ENCODE data around the gene RNU7-1. TPM values are rescaled to one million over a fixed set of nuclear protein-coding genes. Genes with fewer than 3 reads are reported as not detected.

The RNU7-1 gene
- total RNA-seq = not detected in 2 replicates

DNA sequence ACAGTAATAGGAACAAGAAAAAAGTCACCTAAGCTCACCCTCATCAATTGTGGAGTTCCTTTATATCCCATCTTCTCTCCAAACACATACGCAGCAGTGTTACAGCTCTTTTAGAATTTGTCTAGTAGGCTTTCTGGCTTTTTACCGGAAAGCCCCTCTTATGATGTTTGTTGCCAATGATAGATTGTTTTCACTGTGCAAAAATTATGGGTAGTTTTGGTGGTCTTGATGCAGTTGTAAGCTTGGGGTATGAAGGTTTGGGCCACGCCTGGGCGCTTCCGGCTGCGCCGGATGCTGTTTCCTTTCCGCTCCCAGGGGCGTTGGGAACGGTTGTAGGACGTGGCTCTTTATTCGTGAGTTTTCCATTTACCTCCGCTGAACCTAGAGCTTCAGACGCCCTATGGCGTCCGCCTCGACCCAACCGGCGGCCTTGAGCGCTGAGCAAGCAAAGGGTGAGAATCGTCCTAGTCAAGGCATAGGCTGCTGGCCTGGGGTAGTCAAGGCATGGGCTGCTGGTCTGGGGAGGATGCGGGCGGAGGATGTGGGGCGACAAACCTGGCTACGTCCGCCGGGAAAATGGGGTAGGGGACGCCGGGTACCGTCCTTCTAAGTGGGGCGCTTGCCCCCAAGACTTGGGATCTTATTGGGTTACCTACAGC, at the start of gene RNU7-1, which contains the start of gene C12orf57:
TSS of gene RNU7-1 (plus strand) at position 95 of the 659 bp plus-strand sequence.
TSS of gene C12orf57 (plus strand) at position 301 of the 659 bp plus-strand sequence. CDS start at position 401, 100 bp downstream.

GRCh38 chr12:6904280-6905276, 39.0 kb upstream of the RNU7-1 start, which contains the start of gene LRRC23:
LRRC23 (plus strand) TSS chr12:6904822; CDS start chr12:6905634, 812 bp downstream.

GRCh38 chr12:6914246-6914946, 29.2 kb upstream of the RNU7-1 start, which contains the start of gene ENO2:
ENO2 (plus strand) TSS chr12:6914580; CDS start chr12:6915833, 1,253 bp downstream.

GRCh38 chr12:6927379-6928021, 16.1 kb upstream of the RNU7-1 start, which contains the start of gene ATN1:
ATN1 (plus strand) TSS chr12:6927959; CDS start chr12:6934002, 6,043 bp downstream.

DNA sequence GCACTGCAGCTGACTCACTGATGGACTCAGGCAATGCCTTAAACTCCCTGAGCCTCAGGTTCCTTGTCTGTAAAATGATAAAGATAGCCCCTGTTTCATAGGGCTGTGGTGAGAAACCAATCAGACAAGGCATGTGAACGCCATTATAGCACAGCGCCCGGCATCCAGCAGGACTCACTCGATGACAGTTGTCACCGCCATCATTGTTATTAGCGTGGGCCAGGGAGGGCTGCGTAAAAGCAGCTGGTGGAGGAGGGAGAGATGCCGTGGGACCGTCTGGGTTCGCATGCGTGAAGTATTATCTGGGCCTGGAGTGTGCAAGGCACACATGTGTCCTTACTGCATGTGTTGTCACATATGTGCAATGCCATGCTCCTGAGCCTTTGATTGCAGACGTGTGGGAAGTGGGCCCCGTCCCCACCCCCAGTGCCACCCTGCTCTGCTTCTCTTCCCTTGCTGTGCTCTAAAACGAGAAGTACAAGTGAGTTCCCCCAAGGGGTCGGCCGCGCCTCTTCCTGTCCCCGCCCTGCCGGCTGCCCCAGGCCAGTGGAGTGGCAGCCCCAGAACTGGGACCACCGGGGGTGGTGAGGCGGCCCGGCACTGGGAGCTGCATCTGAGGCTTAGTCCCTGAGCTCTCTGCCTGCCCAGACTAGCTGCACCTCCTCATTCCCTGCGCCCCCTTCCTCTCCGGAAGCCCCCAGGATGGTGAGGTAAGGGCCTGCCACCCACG, 7.4 kb downstream of the RNU7-1 start, which contains the start of gene PTPN6:
TSS of gene PTPN6 (plus strand) at position 546 of the 730 bp plus-strand sequence. CDS start at position 703, 157 bp downstream.

Other genes starting within 250 kb of the RNU7-1 start
- not detected in 2 replicates for gene PIANP, start 243.0 kb upstream of the RNU7-1 start, total RNA-seq
- 27.8 and 75.8 TPM in 2 replicates for gene COPS7A, start 219.8 kb upstream of the RNU7-1 start, total RNA-seq
- 75.8 and 151 TPM in 2 replicates for gene MLF2, start 190.7 kb upstream of the RNU7-1 start, total RNA-seq
- gene PTMS, start 177.5 kb upstream of the RNU7-1 start, total RNA-seq = 50.5 and 163 TPM in 2 replicates
- 0.13 and 0.16 TPM in 2 replicates for gene LAG3, start 171.3 kb upstream of the RNU7-1 start, total RNA-seq
- gene CD4, start 154.3 kb upstream of the RNU7-1 start, total RNA-seq = not detected in 2 replicates
- 0.50 and 1.5 TPM in 2 replicates for gene GPR162, start 122.0 kb upstream of the RNU7-1 start, total RNA-seq
- 10.4 and 30.2 TPM in 2 replicates for gene P3H3, start 115.4 kb upstream of the RNU7-1 start, total RNA-seq
- gene GNB3, start 102.9 kb upstream of the RNU7-1 start, total RNA-seq = 0.44 TPM in 1 of 2 replicates, not detected in the other
- 7.0 and 13.4 TPM in 2 replicates for gene CDCA3, start 92.5 kb upstream of the RNU7-1 start, total RNA-seq
- 72.7 and 101 TPM in 2 replicates for gene USP5, start 91.7 kb upstream of the RNU7-1 start, total RNA-seq
- gene TPI1, start 76.3 kb upstream of the RNU7-1 start, total RNA-seq = 873 and 896 TPM in 2 replicates
- 3.6 and 4.0 TPM in 2 replicates for gene SPSB2, start 70.5 kb upstream of the RNU7-1 start, total RNA-seq
- gene LRRC23, start 39.0 kb upstream of the RNU7-1 start, total RNA-seq = 1.9 and 3.8 TPM in 2 replicates
- gene ENO2, start 29.2 kb upstream of the RNU7-1 start, total RNA-seq = 3.4 and 6.9 TPM in 2 replicates
- gene ATN1, start 15.9 kb upstream of the RNU7-1 start, total RNA-seq = 13.4 and 23.4 TPM in 2 replicates
- gene C12orf57, start 206 bp downstream of the RNU7-1 start, total RNA-seq = 97.1 and 106 TPM in 2 replicates
- gene PTPN6, start 7.5 kb downstream of the RNU7-1 start, total RNA-seq = 0.97 and 3.2 TPM in 2 replicates
- 107 and 147 TPM in 2 replicates for gene PHB2, start 26.8 kb downstream of the RNU7-1 start, total RNA-seq
- gene EMG1, start 27.1 kb downstream of the RNU7-1 start, total RNA-seq = 35.9 and 41.9 TPM in 2 replicates
- 8.1 and 10.6 TPM in 2 replicates for gene LPCAT3, start 74.7 kb downstream of the RNU7-1 start, total RNA-seq
- 0.16 and 0.82 TPM in 2 replicates for gene C1S, start 116.9 kb downstream of the RNU7-1 start, total RNA-seq
- gene C1R, start 148.6 kb downstream of the RNU7-1 start, total RNA-seq = 1.0 and 4.0 TPM in 2 replicates
- gene C1RL, start 165.4 kb downstream of the RNU7-1 start, total RNA-seq = 12.1 and 23.2 TPM in 2 replicates
- 0.32 and 0.38 TPM in 2 replicates for gene RBP5, start 185.1 kb downstream of the RNU7-1 start, total RNA-seq
- 13.1 and 41.0 TPM in 2 replicates for gene CLSTN3, start 186.6 kb downstream of the RNU7-1 start, total RNA-seq
- 22.2 and 23.6 TPM in 2 replicates for gene PEX5, start 245.9 kb downstream of the RNU7-1 start, total RNA-seq